HepG2 (cell line): ENCODE results near the gene CCT7. TPM values are rescaled to one million over a fixed set of nuclear protein-coding genes. Genes with fewer than 3 reads are reported as not detected.
A peak's percentile ranks its signal among the peaks of the same experiment; 100 is the strongest.

Experiments
- ARID3A ChIP-seq: IDR thresholded peaks from 2 replicates; pipeline ENCODE4 v1.6.1; 2012; ENCODE audit warnings: low read depth, low read length, improper control_type of control experiment
- CEBPG ChIP-seq: IDR thresholded peaks from 2 replicates; pipeline ENCODE4 v1.6.1; 2016
- GATA4 ChIP-seq: sonication (generic); IDR thresholded peaks from 2 replicates; pipeline ENCODE4 v1.6.1; 2016; ENCODE audit warnings: antibody characterized with exemption, low read depth, borderline replicate concordance
- HOMEZ ChIP-seq: IDR thresholded peaks from 2 replicates; pipeline ENCODE4 v1.6.1; 2016; ENCODE audit warnings: low read depth
- KIAA2018 ChIP-seq: sonication (generic); formaldehyde crosslinking; IDR thresholded peaks from 2 replicates; pipeline ENCODE4 v1.5.0; 2020; ENCODE audit warnings: mild to moderate bottlenecking, missing genetic modification reagents, borderline replicate concordance
- SNAI1 ChIP-seq: sonication (generic); formaldehyde crosslinking; IDR thresholded peaks from 2 replicates; pipeline ENCODE4 v1.5.0; 2020; ENCODE audit warnings: mild to moderate bottlenecking, missing genetic modification reagents, borderline replicate concordance
- TCF7L2 ChIP-seq: IDR thresholded peaks from 2 replicates; pipeline ENCODE4 v1.6.1; 2011; ENCODE audit warnings: mild to moderate bottlenecking, low read depth, low read length, moderate library complexity
- TEAD2 ChIP-seq: sonication (generic); formaldehyde crosslinking; IDR thresholded peaks from 2 replicates; pipeline ENCODE4 v1.9.0; 2021; ENCODE audit warnings: missing genetic modification reagents
- UBTF ChIP-seq: sonication (generic); formaldehyde crosslinking; IDR thresholded peaks from 2 replicates; pipeline ENCODE4 v1.4.0; 2020; ENCODE audit warnings: mild to moderate bottlenecking, missing genetic modification reagents
- ZNF234 ChIP-seq: sonication (generic); formaldehyde crosslinking; conservative IDR thresholded peaks from 2 replicates; pipeline ENCODE4 v1.5.1; 2020; ENCODE audit warnings: mild to moderate bottlenecking, missing genetic modification reagents
- ZNF879 ChIP-seq: sonication (generic); formaldehyde crosslinking; IDR thresholded peaks from 2 replicates; pipeline ENCODE4 v1.8.1; 2023; ENCODE audit warnings: missing genetic modification reagents
- polyA plus RNA-seq, 8 experiments: library from polyadenylated mRNA; depleted of rRNA in 3 of 8; stranded (reverse) in 7 of 8; unstranded in 1 of 8; fragments of >200 nt; fragmentation: Illumina TruSeq in 4 of 8; extraction: Trizol in 4 of 8; gene quantifications; 2 replicates each; pipeline versions ENCODE4 v1.2.1 to v1.2.3, GENCODE V29; 2011 to 2016; ENCODE audit warnings: low read depth in 4 of 8, missing spikeins in 1 of 8, mixed read lengths in 1 of 8; ENCODE audit not compliant: insufficient read depth in 1 of 8
- total RNA-seq, 5 experiments: library from RNA; depleted of rRNA; stranded (reverse); fragments of >200 nt; fragmentation: Illumina TruSeq; extraction: Trizol; gene quantifications; 2 replicates each; pipeline ENCODE4 v1.2.3, GENCODE V29; 2016; ENCODE audit warnings: low read depth in 1 of 5

Gene CCT7
- total and polyA plus RNA-seq, 2 of the 13 experiments (the other 11 are each of a cell fraction or from before 2014, with no cell fraction given) = 347 to 517 TPM

GRCh38 chr2:73233154-73233931, 765 bp upstream of the CCT7 start, which contains the start of gene PRADC1 (continued):
- no peak for TF ChIP-seq KIAA2018 (CRISPR knock-in tag)
- TF ChIP-seq GATA4 = no peak
- TF ChIP-seq CEBPG = peak; percentile 36
- peak; percentile 28; the same call in 1 of the 2 replicates for TF ChIP-seq UBTF (CRISPR knock-in tag)
- TF ChIP-seq TEAD2 = no peak
- peak; percentile 50; the same call in 1 of the 2 replicates for TF ChIP-seq HOMEZ (CRISPR knock-in tag)
- TF ChIP-seq ZNF234 (CRISPR knock-in tag) = no peak
- peak; percentile 86; the same call in 1 of the 2 replicates for TF ChIP-seq ZNF879 (CRISPR knock-in tag)
- no peak for TF ChIP-seq ARID3A
- no peak for TF ChIP-seq TCF7L2
- TF ChIP-seq SNAI1 = no peak
